Lower leg skin (tissue), 3 donors: ENCODE measurements around the gene LITAF.

ENCODE experiments used
- CTCF ChIP-seq, 3 donors: fragments of 450-650 bp; IDR thresholded peaks; one replicate each; pipeline ENCODE4 v1.5.1; 2016; ENCODE audit warnings: antibody characterized with exemption in 3 of 3, mild to moderate bottlenecking in 3 of 3, moderate library complexity in 2 of 3
- POLR2A ChIP-seq, 2 donors: fragments of 450-650 bp; IDR thresholded peaks; one replicate each; pipeline ENCODE4 v1.6.1; 2016 to 2017; ENCODE audit warnings: antibody characterized with exemption in 2 of 2, mild to moderate bottlenecking in 1 of 2, moderate library complexity in 1 of 2

- no peak for TF ChIP-seq CTCF (IDR thresholded peaks at IDR 0.05)
- no peak for TF ChIP-seq POLR2A (IDR thresholded peaks at IDR 0.05)
Observed at GRCh38 chr16:11615748-11616447, 29.2 kb upstream of the LITAF start.
